ENCODE data around the gene PKIB.

The PKIB gene

GRCh38 chr6:122753000-122753687 is 142.9 kb downstream of the PKIB start:
- no peak for TF ChIP-seq CTCF (IDR thresholded peaks at IDR 0.05; ENCODE audit: insufficient read depth, low read length, missing control alignments)
- DNase-seq (ENCODE audit: low read depth, low spot score): no peak
- no peak overlapping the region for H3K4me3 ChIP-seq (ENCODE audit: low read depth, low read length)
- CTCF ChIA-PET: interaction anchor here (0.7 to 1.2 kb wide), 3 partner anchors 9 to 85 kb away, joined by 3 read pairs; partner anchors contain the start of gene SMPDL3A
- POLR2A ChIA-PET: no interaction called here

GRCh38 chr6:122753688-122754056 is 143.5 kb downstream of the PKIB start:
- ChIA-PET CTCF (interaction anchor here (0.7 to 1.2 kb wide), 4 partner anchors 9 to 85 kb away, joined by 3 read pairs; partner anchors contain the start of gene SMPDL3A), POLR2A (no interaction called here)
- H3K4me3 ChIP-seq (ENCODE audit: low read depth, low read length): no peak overlapping the region; the same call in 1 of the 2 replicates
- TF ChIP-seq CTCF (IDR thresholded peaks at IDR 0.05; ENCODE audit: insufficient read depth, low read length, missing control alignments): no peak
- no peak for DNase-seq (ENCODE audit: low read depth, low spot score)

GRCh38 chr6:122754191-122754731 is 144.1 kb downstream of the PKIB start:
- ChIA-PET CTCF (interaction anchor here (0.9 to 1.2 kb wide), 3 partner anchors 10 to 35 kb away, joined by 3 read pairs; partner anchors contain the start of gene SMPDL3A), POLR2A (no interaction called here)
- no peak for DNase-seq (ENCODE audit: low read depth, low spot score)
- no peak overlapping the region for H3K4me3 ChIP-seq (ENCODE audit: low read depth, low read length)
- no peak for TF ChIP-seq CTCF (IDR thresholded peaks at IDR 0.05; ENCODE audit: insufficient read depth, low read length, missing control alignments)

GRCh38 chr6:122755901-122756300 is 145.7 kb downstream of the PKIB start:
- TF ChIP-seq CTCF (IDR thresholded peaks at IDR 0.05; ENCODE audit: insufficient read depth, low read length, missing control alignments): no peak
- no peak for DNase-seq (ENCODE audit: low read depth, low spot score)
- POLR2A ChIA-PET: no interaction called here
- CTCF ChIA-PET: no interaction called here
- no peak overlapping the region for H3K4me3 ChIP-seq (ENCODE audit: low read depth, low read length)

GRCh38 chr6:122758927-122759334 is 148.7 kb downstream of the PKIB start:
- ChIA-PET CTCF (no interaction called here), POLR2A (no interaction called here)
- TF ChIP-seq CTCF (IDR thresholded peaks at IDR 0.05; ENCODE audit: insufficient read depth, low read length, missing control alignments): no peak
- no peak for DNase-seq (ENCODE audit: low read depth, low spot score)
- no peak overlapping the region for H3K4me3 ChIP-seq (ENCODE audit: low read depth, low read length)

- no peak for TF ChIP-seq CTCF (IDR thresholded peaks at IDR 0.05; ENCODE audit: insufficient read depth, low read length, missing control alignments)
- ChIA-PET CTCF (interaction anchor here (1.6 kb wide), 1 partner anchor 79 kb away, joined by 3 read pairs; no protein-coding TSS in a partner anchor), POLR2A (no interaction called here)
- no peak overlapping the region for H3K4me3 ChIP-seq (ENCODE audit: low read depth, low read length)
- DNase-seq (ENCODE audit: low read depth, low spot score): no peak
Observed at GRCh38 chr6:122760330-122760729, 150.1 kb downstream of the PKIB start.

Measured in AG04449 (cell line).